SHP77 (cell line): ENCODE measurements around the gene LYRM2.
"Not testable (repeated sequence)": the region's sequence is repeated elsewhere in the genome, so short reads cannot be mapped to it uniquely, and the experiment has no call there.

Source experiments
- DNase-seq, 2 experiments: peaks; one replicate each; lab custom pipeline; 2025; lab: John Stamatoyannopoulos, UW

Gene LYRM2

GRCh38 chr6:89644864-89645263 is 6.3 kb upstream of the LYRM2 start:
- DNase-seq = no peak

- DNase-seq = no peak
Observed at GRCh38 chr6:89643406-89643805, 4.9 kb upstream of the LYRM2 start.

- DNase-seq = no peak
Observed at GRCh38 chr6:89642956-89643355, 4.4 kb upstream of the LYRM2 start.

GRCh38 chr6:89641581-89641980 is 3.0 kb upstream of the LYRM2 start:
- not testable (repeated sequence) for DNase-seq

GRCh38 chr6:89640804-89641203 is 2.3 kb upstream of the LYRM2 start:
- no peak for DNase-seq

- no peak for DNase-seq
Observed at GRCh38 chr6:89637960-89638319, 607 bp downstream of the LYRM2 start.

- not testable (repeated sequence) for DNase-seq
Observed at GRCh38 chr6:89636412-89636811, 2.1 kb downstream of the LYRM2 start.

GRCh38 chr6:89630488-89630887 is 8.1 kb downstream of the LYRM2 start:
- no peak for DNase-seq

GRCh38 chr6:89623749-89624148 is 14.8 kb downstream of the LYRM2 start:
- no peak for DNase-seq

GRCh38 chr6:89619567-89619966 is 19.0 kb downstream of the LYRM2 start:
- DNase-seq = no peak

GRCh38 chr6:89618026-89618425 is 20.5 kb downstream of the LYRM2 start:
- DNase-seq = no peak

GRCh38 chr6:89616531-89616930 is 22.0 kb downstream of the LYRM2 start:
- no peak for DNase-seq

GRCh38 chr6:89615882-89616281 is 22.7 kb downstream of the LYRM2 start:
- DNase-seq = no peak

GRCh38 chr6:89613790-89614189 is 24.8 kb downstream of the LYRM2 start:
- DNase-seq = no peak

GRCh38 chr6:89612121-89612520 is 26.4 kb downstream of the LYRM2 start:
- no peak for DNase-seq

- no peak for DNase-seq
Observed at GRCh38 chr6:89611666-89612065, 26.9 kb downstream of the LYRM2 start.

- DNase-seq = peak; percentile 27 to 36
Observed at GRCh38 chr6:89610149-89610642, 28.4 kb downstream of the LYRM2 start.

GRCh38 chr6:89605861-89606260 is 32.7 kb downstream of the LYRM2 start:
- no peak for DNase-seq

- no peak for DNase-seq
Observed at GRCh38 chr6:89604653-89605052, 33.9 kb downstream of the LYRM2 start.

GRCh38 chr6:89602166-89602565 is 36.4 kb downstream of the LYRM2 start:
- DNase-seq = no peak

GRCh38 chr6:89599727-89600126 is 38.8 kb downstream of the LYRM2 start:
- no peak for DNase-seq

- DNase-seq = peak; percentile 20 to 33
Observed at GRCh38 chr6:89597988-89598387, 40.6 kb downstream of the LYRM2 start.

GRCh38 chr6:89597372-89597771 is 41.2 kb downstream of the LYRM2 start:
- DNase-seq = no peak

- DNase-seq = no peak
Observed at GRCh38 chr6:89596484-89596883, 42.1 kb downstream of the LYRM2 start.

- no peak for DNase-seq
Observed at GRCh38 chr6:89596056-89596455, 42.5 kb downstream of the LYRM2 start.
